Endothelial cell of umbilical vein (primary cell): ENCODE data around the gene GNRHR. TPM values are rescaled to one million over a fixed set of nuclear protein-coding genes. Genes with fewer than 3 reads are reported as not detected.

Experiments used
- polyA plus RNA-seq, 4 experiments: library from polyadenylated mRNA; depleted of rRNA in 3 of 4; stranded (reverse) in 3 of 4; unstranded in 1 of 4; fragments of >200 nt; gene quantifications; 2 replicates each; pipeline versions ENCODE4 v1.2.1 to v1.2.3, GENCODE V29; 2011 to 2012; ENCODE audit warnings: missing spikeins in 1 of 4
- small RNA-seq: library from RNA; depleted of rRNA; stranded (forward); fragments of <200 nt; gene quantifications from one replicate; pipeline ENCODE3, GENCODE V24; 2012; ENCODE audit warnings: low replicate concordance, low read depth; ENCODE audit not compliant: insufficient read depth, insufficient read length
- total RNA-seq: library from RNA; stranded (reverse); gene quantifications from 2 replicates; pipeline ENCODE4 v1.2.3, GENCODE V29; 2021

Gene GNRHR
- total and polyA plus RNA-seq, 2 donors (not counting 3 experiments of a cell fraction or from before 2014, with no cell fraction given) = not detected

Small RNA genes lying within 50 kb of the gene (small RNA-seq; reads per million reads assigned to genes)
- gene RF00091 = not detected

Other genes with a start within 250 kb of the GNRHR start
- 24.5 and 26.4 TPM in 2 replicates for gene CENPC, start 208.9 kb downstream of the GNRHR start, total RNA-seq
- gene CENPC, start 208.9 kb downstream of the GNRHR start, polyA plus RNA-seq = 2.3 and 3.6 TPM in 2 replicates
- not detected in 2 replicates for gene STAP1, start 195.7 kb downstream of the GNRHR start, total RNA-seq
- not detected in 2 replicates for gene STAP1, start 195.7 kb downstream of the GNRHR start, polyA plus RNA-seq
- gene UBA6, start 53.2 kb downstream of the GNRHR start, total RNA-seq = 96.4 and 97.4 TPM in 2 replicates
- gene UBA6, start 53.2 kb downstream of the GNRHR start, polyA plus RNA-seq = 20.8 and 30.9 TPM in 2 replicates
- gene TMPRSS11D, start 129.6 kb upstream of the GNRHR start, total RNA-seq = not detected in 2 replicates
- 0.03 TPM in 1 of 2 replicates, not detected in the other for gene TMPRSS11D, start 129.6 kb upstream of the GNRHR start, polyA plus RNA-seq
- not detected in 2 replicates for gene TMPRSS11A, start 209.1 kb upstream of the GNRHR start, total RNA-seq
- not detected in 2 replicates for gene TMPRSS11A, start 209.1 kb upstream of the GNRHR start, polyA plus RNA-seq